ENCODE measurements around the gene LMTK2. TPM values are rescaled to one million over a fixed set of nuclear protein-coding genes. Genes with fewer than 3 reads are reported as not detected.
"Not testable (repeated sequence)": the region's sequence is repeated elsewhere in the genome, so short reads cannot be mapped to it uniquely, and the experiment has no call there.

The LMTK2 gene
- total RNA-seq, 1 experiment from 2014 or later, result 6.2 TPM

DNA sequence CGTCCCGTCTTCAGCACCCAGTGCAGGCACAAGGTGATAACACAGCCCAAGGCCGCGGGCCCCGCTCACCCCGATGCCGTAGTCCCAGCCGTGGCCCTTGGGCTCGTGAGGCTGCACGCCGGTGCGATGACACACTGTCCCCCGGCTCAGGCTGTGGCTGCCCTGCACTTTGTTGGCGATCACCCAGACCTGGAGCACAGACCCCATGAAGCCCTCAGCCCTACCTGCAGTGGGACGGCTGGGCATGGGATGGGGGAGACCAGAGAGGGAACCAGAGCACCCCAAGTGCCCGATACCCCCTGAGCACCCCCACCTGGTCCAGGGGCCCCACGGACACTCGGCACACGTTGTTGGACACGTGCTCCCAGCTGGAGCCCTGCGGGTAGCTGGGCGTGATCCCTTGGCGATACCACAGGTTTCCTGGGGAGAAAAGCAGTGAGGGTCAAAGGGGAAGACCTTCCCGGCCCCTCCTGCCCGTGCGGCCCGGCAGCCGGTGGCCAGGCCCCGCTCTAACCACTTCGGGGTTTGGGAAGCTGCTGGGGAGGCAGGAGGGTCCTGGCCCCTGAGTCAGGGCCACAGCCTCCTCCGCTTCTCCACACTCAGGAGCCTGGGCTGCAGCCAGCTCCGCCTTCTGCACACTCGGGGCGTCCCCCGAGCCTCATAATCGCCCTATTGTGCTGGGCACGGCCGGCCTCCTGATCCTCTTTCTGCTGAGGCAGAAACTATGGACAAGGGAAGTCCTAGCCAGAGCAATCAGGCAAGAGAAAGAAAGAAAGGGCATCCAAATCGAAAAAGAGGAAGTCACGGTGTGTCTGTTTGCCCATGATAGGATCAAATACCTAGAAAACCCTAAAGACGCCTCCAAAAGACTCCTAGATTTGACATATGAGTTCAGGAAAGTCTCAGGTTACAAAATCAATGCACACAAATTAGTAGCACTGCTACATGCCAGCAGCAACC, 111.2 kb downstream of the LMTK2 start:
- DNase-seq (ENCODE audit: low read depth), result no peak

DNA sequence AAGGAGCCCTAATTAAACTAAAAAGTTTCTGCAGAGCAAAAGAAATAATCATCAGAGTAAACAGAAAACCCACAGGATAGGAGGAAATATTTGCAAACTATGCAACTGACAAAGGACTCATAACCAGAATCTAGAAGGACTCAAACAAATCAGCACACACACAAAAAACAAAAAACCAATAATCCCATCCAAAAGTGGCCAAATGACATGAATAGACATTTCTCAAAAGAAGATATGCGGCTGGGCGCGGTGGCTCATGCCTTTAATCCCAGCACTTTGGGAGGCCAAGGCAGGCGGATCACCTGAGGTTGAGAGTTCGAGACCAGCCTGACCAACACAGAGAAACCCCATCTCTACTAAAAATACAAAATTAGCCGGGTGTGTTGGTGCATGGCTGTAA, 112.7 kb downstream of the LMTK2 start:
- not testable (repeated sequence) for DNase-seq (ENCODE audit: low read depth)

DNA sequence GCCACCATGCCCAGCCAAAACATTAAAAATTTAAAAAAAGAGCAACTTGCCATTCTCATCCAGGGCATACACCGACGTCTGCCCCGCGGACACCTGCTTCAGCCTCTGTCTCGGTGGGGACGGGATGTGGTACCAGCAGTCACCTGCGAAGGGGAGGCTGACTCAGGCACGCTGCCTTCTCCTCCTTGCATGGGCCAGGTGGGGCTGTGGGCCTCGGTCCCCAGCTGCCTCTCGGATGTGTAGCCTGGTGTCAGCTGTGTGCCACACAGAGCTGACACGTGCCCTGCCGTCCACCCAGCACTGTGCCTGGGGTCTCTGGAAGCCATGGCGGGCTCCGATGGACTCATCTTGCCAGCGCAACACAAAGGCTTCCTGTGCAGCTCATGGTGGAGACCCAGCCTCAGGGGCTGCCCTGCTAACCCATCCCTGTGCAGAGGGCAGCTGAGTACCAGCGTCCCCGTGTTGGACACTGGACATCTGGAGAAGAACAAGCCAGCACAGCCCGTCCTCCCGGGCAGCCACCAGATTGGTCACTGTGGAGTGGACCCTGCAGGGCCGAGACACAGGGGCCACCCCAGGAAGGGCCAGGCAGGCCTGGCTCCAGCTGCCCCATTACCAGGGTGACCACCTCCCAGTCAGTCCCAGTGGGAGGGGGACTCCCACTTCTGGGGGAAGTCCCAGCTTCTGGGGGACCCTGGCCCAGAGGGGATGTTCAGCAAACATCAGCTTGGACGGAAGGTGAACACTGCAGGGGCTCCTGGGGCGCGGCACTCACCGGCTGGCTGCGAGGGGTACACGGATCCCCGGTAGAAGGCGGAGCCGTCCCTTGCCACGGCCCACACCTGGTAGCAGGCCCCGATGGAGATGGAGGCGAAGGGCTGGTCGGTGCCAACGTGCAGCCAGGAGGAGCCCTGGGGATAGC, 115.2 kb downstream of the LMTK2 start:
- no peak for DNase-seq (ENCODE audit: low read depth)

DNA sequence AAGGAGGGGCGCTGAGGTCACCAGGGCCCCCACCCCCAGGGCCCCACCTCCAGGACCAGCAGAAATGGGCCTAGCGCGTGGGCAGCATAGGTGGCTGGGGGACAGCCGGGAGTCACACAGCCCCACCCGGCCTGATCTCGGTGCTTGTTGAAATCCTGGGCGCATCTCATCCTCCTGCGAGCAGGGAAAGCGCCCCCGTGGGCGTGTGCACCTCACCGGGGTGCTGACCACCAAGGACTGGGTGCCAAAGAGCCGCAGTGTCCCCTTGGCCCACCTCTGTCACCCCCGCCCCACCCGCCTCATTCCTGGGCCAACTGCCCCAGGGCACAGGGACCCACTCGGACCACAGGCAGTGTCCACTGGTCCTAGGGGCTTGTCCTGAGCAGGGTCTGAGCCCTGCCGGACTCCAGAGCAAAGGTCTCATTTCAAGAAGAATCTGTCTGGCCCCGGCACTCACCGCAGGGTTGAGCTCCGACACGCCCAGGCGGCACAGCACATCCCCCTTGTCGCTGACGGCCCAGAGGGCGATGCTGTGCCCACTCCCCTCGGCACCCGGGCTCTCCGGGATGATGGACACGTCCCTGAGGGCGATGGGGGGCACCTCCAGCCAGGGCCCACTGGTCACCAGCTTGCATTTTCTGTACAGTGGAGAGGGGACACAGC, 116.0 kb downstream of the LMTK2 start:
- no peak for DNase-seq (ENCODE audit: low read depth)

DNA sequence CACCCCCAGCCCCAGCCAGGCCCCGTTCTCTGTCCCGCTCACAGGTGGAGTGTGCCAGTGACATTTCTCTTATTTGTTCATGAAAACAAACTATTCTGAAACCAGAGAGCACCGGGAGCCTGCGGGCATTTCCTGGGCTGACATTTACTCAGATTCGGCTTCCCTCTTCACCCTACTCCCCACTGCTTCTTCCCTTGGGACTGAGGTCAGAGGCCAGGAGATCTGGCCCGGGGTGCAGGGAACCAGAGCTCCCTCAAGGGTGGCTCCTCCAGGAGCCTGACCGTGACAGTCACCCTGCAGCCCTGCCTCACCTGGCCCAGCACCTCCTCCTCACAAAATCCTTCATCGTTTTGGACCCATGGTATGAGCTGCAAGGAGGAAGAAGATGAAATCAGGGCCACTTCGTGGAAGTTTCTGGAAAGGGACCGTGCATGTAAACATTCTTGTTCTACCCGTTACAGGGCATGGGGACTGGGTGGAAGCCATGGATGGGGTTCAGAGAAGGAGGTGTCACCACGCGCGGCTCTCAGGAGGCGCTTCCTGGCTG, 116.8 kb downstream of the LMTK2 start:
- DNase-seq (ENCODE audit: low read depth), result no peak

DNA sequence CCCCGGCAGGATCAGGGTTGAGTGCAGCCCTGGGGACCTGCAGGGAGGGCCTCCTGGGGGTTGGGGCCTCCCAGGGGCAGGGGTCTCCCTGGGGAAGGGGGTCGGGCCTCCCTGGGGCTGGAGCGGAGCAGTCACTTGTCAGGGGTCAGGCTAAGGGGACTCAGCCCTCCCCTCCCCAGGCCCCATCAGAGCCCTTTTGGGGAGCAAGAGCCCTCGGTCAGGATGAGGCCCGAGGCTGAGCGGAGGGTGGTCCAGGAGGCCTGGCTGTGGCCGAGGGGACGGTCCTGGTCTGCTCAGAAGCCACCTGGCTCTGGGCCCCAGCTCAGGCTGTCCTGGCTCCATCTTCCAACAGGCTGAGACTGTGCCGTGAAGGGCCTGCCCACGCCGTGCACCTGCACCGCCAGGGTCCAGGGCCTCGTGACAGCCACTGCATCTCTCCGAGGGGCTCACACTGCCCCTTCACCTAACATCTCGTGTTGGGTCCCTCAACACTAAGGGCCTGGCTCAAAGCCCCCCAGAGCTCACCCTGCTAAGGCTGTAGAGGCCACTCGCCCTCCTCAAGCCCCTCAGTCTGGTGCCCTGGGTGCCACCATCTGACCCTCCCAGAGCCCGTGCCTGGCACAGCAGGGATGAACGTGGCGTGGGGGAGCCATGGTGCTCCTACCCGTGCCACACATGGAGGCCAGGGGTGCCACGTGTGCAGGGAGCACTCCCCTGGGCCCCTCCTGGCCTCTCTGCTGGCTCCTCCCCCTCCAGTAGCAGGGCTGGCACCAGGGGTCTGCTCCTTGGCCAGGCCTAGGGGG, 117.4 kb downstream of the LMTK2 start:
- DNase-seq (ENCODE audit: low read depth), result no peak

DNA sequence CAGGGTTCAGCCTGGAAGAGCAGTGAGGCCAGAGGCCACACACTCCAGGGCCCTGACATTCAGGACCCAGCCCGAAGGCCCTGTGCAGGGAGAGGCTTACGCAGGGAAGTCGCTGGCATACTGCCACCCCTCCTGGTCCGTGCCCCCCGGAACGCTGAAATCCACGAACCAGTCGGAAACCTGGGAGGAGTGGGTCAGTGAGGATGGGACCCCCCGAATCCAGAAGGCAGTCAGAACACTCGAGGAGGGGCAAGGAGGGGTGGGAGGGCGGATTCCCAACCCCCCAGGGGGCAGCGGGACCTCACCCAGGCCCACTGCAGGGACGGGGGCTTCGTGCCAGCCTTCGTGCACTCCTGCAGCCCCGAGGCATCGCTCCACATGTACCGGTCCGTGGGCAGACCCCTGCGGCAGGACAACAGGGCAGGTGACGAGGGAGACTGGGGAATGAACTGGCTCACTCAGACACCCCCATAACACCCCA, 118.1 kb downstream of the LMTK2 start:
- no peak for DNase-seq (ENCODE audit: low read depth)

DNA sequence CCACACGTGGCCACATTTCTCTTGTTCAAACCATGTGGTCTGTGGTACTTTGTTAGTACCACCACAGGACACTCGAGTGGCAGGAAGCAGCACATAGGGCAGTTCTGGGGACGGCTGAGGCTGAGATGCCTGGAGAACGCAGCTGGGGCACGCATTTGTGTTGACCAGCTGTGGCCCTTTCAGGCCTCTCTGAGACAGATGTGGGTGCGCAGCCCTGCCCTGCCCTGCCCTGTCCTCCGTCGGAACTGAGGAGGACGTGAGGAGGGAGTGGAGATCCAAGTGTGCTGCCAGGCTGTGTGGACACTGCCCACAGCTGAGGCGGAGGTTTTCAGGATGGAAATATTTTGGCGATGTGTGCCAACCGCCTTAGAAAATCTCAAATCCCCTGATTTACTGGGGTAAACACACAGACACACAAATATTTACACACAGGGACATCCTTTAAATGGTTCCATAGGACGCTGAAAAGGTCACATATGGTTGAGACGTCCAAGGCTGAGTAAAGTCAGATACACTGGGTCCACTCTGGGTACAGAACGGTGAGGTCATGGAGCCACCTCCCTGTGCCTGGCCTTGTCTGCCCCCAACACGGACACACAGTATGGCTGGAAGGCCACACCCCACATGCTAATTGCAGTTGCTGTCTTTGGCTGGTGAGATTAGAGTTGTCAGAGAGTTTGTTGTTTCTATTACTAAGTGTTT, 119.4 kb downstream of the LMTK2 start:
- DNase-seq (ENCODE audit: low read depth), result no peak

DNA sequence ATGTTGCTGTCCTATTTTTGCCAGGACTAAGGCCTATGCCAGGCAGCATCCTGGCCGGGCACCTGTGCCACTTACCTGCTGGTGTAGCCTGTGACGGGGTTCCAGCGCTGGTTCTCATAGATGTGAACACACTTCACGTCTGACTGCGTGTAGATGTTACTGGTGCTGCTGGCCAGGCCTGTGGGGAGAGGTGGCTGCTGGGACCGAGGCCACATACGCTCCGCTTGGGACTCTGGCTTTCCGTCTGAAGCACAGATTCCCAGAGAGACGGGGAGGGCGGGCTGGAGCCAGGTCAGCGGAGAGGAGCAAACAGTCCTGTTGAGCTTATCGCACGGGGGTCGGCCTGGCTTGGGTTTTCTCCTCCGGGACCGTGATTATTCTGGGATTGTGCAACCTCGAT, 121.3 kb downstream of the LMTK2 start:
- DNase-seq (ENCODE audit: low read depth), result peak; percentile 0

DNA sequence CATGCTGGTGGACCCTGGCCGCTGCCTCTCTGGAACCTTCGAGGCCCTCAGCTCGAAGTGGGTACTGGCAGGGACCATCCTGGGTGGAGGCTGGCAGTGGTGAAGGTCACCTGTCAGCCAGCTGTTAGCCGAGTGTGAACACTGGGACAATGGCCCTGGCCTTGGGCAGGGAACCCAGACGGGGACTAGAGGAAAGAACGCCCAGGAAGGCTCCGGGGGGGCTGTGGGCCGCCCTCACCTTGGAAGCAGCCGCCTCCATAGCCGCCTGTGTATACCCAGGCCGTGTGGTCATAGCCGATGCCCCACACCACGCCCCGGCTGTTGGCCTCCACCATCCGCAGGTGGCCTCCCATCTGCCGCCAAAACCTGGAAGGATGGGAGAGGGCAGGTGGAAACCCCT, 122.1 kb downstream of the LMTK2 start:
- DNase-seq (ENCODE audit: low read depth), result no peak

DNA sequence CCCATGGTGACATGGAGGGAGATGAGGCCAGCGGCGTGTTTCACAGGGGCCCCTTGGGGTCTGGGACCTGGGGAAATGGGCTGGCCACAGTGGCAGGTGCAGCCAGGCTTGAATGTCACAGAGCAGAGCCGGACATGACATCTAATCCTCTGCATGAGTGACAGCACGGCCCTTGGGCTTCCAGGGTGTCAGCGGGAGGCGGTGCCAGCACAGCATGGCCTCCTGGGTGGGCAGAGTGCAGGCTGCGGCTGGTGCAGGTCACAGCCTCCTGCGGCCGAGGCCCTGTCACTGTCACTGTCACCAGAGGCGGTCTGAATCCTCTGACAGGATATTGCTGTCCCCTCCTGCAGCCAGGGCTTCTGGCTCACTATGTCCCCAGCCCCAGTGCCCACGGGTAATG, 122.8 kb downstream of the LMTK2 start:
- DNase-seq (ENCODE audit: low read depth), result no peak

DNA sequence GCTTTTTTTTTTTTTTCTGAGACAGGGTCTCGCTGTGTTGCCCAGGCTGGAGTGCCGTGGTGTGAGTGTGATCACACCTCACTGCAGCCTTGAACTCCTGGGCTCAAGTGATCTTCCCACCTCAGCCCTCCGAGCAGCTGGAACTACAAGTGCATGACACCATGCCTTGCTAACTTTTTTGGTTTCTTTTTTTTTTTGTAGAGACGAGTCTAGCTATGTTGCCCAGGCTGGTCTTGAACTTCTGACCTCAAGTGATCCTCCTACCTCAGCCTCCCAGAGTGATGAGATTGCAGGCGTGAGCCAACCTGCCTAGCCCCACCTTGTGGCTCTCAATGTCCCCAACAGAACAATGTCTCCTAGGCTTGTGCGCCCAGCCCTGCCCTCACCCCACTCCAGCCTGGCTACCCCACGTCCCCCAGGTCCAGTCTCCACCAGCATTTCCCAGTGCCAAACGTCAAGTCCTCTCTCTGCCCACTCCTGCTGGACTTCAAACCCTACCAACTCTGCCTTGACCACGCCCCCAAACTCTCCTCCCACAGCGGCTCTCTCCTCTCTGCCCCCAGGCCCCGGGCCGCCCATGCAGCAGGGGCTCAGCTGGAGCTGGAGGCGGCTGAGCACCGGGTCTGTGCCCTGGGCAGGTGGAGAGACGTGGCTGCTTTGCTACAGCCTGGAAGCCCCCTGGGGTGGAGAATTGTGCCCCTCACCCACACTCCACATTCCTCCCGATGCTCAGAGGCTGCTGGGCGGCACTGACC, 123.5 kb downstream of the LMTK2 start:
- DNase-seq (ENCODE audit: low read depth), result no peak

DNA sequence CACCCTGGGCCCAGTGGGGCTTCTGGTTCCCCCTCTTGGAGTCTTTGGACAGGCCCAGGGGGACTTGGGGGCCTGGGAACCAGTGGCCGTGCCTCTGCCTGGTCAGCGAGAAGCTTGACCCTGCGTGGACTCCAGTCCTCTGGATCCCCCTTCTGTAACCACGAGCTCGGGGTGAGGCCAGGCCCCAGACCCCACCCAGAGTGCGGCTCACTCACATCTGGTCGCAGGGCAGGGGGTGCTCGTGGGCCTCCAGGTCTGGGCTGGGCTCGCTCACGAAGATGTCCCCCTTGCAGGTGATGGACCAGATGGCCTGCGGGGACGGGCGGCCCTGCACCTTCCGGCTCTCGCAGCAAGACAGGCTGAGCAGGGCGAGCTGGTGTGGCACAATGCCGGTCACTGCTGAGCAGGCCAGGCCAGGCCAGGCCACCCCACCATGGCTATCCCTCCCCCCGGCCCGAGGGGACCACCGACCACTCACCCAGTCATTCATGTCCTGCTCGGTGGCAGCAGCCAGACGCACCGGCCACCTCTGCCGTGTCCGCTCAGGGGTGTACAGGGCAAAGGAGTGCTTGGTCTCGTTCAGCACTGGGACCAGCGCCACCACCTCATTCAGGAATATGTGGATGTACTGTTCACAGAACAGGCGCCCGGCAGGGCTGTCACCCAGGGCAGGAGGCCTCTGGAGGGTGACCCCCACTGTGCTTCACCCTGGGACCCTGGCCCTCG, 124.2 kb downstream of the LMTK2 start:
- DNase-seq (ENCODE audit: low read depth), result no peak

DNA sequence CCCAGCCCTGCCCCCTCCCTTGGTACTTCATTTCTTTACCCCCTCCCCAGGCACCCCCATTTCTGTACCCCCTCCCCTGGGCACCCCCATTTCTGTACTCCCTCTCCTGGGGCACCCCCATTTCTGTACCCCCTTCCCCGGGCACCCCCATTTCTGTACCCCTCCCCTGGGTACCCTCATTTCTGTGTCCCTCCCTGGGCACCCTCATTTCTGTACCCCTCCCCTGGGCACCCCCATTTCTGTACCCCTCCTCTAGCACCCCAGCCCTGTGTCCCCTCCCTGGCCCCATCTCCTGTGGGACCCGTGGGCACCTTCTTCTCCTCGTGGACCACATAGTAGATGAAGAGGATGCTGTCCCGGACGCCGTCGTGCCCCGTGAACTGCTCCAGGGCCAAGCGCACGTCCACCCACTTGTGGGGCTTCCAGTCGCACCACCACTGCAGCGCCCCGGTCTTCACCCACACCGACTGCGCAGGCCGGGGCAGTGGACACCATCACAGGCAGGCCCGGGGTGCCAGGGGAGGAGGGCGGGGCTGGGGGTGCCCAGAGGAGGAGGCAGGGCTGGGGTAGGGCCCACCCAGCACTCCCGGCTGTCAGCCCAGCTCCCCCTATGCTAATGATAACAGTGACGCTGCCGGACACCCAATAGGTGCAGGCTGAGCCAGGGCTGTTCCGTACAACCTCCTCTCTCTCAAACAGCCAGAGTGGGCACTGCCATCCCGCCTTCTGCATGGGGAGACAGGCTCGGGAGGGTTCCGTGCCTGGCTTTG, 125.0 kb downstream of the LMTK2 start:
- no peak for DNase-seq (ENCODE audit: low read depth)

DNA sequence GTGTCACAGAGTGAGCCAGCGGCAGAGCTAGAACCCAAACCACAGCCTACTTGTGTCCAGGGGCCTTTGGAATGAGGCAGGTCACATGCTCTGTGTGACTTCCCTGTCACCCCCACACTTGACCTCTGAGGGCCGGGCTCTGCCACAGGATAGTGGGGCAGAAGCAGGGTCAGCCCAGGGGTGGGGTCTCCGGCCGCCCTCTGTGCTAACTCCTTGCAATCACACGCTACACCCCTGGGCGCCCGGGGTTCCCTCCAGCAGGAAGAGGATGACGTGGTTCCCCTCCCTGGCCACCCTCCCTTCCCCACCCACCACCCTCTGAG, 125.6 kb downstream of the LMTK2 start:
- DNase-seq (ENCODE audit: low read depth), result no peak

DNA sequence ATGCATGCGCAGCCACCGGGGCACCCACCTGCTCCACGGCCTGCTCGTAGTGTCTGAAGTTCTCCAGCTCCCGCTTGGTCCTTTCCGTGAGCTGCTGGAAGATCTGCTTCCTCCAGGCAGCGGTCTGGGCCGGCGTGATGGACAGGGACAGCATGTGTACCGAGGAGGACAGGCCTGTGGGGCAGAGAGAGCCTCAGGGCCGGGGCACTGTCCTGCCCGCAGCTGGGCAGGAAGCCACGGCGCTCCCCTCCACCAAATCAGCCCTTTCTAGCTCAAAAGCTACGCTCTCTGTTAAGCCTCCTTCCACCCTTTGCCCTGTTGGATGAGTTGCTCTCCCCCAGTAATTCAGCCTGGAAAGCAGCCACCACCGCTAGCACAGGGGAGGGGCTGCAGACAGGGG, 126.1 kb downstream of the LMTK2 start:
- DNase-seq (ENCODE audit: low read depth), result no peak

DNA sequence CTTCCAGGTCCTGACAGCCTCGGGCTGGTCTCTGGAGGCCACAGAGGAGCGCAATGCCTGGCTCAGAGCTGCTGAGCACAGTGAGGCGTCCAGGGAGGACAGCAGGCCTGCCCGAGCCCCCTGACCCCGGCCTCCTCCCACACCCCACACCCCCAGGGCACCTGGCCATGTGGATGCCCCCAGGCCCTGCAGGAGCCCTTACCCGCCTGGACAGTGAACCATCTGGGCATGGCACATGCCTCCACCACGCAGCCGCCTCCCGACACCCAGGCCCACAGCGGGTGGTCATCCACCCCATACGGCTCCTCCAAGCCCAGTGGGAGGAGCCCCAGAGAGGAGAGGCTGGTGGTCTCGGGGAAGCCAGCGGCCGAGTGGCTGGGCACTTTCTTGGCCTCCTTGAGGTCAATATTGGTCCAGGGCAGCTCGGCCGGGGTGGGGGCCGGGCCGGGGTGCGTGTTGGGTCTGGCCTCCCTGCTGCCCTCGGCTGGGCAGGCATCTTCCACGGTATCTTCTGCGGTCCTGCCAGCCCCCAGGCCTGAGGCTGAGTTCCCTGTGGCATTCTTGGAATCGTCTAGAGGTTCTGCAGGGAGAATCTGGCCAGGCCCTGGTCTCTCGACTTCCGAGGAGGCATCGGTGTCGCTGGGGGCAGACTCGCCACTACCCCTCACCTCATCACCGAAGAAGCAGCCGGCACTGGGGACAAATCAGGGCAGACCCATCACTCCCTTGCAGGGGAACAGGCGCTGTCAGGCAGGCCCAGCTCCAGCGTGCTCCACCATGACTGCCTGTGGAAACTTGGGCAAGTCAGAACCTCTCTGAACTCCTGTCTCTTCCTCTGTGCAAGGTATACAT, 126.8 kb downstream of the LMTK2 start:
- DNase-seq (ENCODE audit: low read depth), result no peak
